Erythroblast (primary cell): ENCODE data around the gene AMIGO1.

ENCODE experiments used
- GATA1 ChIP-seq: IDR thresholded peaks from 2 replicates; pipeline ENCODE4 v1.6.1; 2011; ENCODE audit warnings: low read depth, mild to moderate bottlenecking, control low read depth, low read length, moderate library complexity
- POLR2A ChIP-seq: IDR thresholded peaks from 2 replicates; pipeline ENCODE4 v1.6.1; 2011; ENCODE audit warnings: mild to moderate bottlenecking, low read length

DNA sequence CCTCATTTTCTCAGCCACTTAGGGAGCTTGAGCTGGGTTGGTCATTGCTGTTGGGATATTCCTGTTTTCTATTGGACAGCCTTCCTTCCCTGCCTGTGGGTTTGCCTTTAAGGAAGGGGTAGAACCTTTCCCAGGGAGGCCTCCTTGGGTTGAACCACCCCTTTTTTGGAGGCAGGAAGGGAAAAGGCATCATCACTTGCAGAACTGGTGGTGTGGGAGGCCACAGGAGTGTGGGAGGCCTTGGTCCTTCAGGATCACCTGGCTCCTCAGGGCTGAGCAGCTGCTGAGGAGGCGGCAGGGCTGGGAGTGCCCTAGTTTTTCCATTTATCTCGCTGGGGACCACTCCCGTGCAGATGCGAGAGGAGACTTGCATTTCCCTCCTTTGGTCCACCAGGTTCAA lies 16.3 kb downstream of the AMIGO1 start:
- TF ChIP-seq POLR2A, result no peak
- no peak for TF ChIP-seq GATA1
